ENCODE measurements around the gene GAS7. TPM values are rescaled to one million over a fixed set of nuclear protein-coding genes. Genes with fewer than 3 reads are reported as not detected.

Gene GAS7
- total and polyA plus RNA-seq, 4 donors, result 1.2 to 136 (median 32.3) TPM

DNA sequence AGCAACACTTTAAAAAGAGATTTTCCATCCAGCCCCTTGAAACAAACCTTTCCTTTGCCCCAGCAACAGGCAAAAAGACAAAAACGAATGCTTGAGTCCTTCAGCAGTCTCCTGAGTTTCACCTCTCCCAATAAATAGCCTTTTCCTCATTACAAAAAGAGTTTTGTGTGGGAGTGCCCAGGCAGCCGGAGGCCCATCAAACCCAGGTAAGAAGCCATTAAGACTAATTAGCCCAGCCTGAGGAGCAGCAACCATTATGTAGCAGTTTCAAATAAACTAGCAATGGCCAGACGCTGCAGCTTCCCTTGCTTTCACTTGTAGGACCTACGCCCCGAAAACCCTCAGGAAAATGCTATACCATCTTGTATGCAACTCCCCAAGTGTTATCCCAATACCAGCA, 15.6 kb downstream of the GAS7 start:
- WGBS, 2 donors, result 91% methylated on average over 5 of the region's 5 CpGs
- H3K27ac ChIP-seq (ENCODE audit: low read depth in 1 of 2, low read length in 2 of 2), result no peak overlapping the region
- H3K36me3 ChIP-seq (ENCODE audit: control insufficient read depth in 1 of 2, insufficient read depth in 2 of 2, low read length in 1 of 2), result no peaks in the 10 kb centered on the region
- ATAC-seq (ENCODE audit: low FRiP score) (no peak), DNase-seq (peak in 1 of 2 donors; percentile 9)
- no peaks in the 10 kb centered on the region for H3K9me3 ChIP-seq (ENCODE audit: control insufficient read depth, low read length)
- no peaks in the 10 kb centered on the region for H3K27me3 ChIP-seq (ENCODE audit: control insufficient read depth in 1 of 2, insufficient read depth in 2 of 2, low read length in 1 of 2)
- intact Hi-C loops (cut with DNase I), result no loop called here
- no peaks in the 10 kb centered on the region for H3K4me1 ChIP-seq (ENCODE audit: control insufficient read depth in 1 of 2, insufficient read depth in 2 of 2, low read length in 2 of 2)
- no peak overlapping the region for H3K4me3 ChIP-seq (ENCODE audit: low read length in 2 of 2)

DNA sequence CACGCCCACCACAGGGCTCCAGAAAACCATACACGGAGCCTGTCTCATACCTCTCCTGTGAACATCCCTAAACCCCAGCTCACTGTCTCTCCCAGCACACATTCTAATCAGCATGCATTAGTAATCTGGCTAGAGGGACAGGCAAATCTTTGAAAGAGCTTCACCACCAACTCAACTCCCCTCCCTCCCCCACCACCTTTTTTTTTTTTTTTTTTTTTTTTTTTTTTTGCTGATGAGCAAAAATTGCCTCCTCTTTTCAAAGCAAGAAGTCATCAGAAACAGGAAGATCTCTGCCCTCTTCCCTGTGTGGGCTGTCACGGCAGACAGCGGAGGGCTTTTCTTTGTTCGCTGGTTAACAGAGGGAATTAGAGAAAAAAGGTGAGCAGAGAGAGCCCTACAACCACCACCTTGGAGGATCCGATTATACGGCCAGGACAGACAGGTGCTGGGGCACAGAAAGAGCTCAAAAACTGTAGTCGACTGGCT, 19.9 kb downstream of the GAS7 start:
- Histone ChIP-seq H3K36me3 (ENCODE audit: control insufficient read depth in 1 of 2, insufficient read depth in 2 of 2, low read length in 1 of 2) (no peaks in the 10 kb centered on the region), H3K27me3 (ENCODE audit: control insufficient read depth in 1 of 2, insufficient read depth in 2 of 2, low read length in 1 of 2) (peaks cover 0 to 3% of the 10 kb centered on the region in 2 donors), H3K4me1 (ENCODE audit: control insufficient read depth in 1 of 2, insufficient read depth in 2 of 2, low read length in 2 of 2) (no peaks in the 10 kb centered on the region), H3K27ac (ENCODE audit: low read depth in 1 of 2, low read length in 2 of 2) (no peak overlapping the region), H3K4me3 (ENCODE audit: low read length in 2 of 2) (no peak overlapping the region), H3K9me3 (ENCODE audit: control insufficient read depth, low read length) (no peaks in the 10 kb centered on the region)
- DNase-seq, result no peak
- intact Hi-C loops (cut with DNase I), result no loop called here
- 59 to 68% methylated on average over 8 of the region's 8 CpGs for WGBS, 2 donors
- ATAC-seq (ENCODE audit: low FRiP score), result no peak

GRCh38 chr17:10177913-10178505, 20.4 kb downstream of the GAS7 start:
- peak; percentile 57 for ATAC-seq (ENCODE audit: low FRiP score)

DNA sequence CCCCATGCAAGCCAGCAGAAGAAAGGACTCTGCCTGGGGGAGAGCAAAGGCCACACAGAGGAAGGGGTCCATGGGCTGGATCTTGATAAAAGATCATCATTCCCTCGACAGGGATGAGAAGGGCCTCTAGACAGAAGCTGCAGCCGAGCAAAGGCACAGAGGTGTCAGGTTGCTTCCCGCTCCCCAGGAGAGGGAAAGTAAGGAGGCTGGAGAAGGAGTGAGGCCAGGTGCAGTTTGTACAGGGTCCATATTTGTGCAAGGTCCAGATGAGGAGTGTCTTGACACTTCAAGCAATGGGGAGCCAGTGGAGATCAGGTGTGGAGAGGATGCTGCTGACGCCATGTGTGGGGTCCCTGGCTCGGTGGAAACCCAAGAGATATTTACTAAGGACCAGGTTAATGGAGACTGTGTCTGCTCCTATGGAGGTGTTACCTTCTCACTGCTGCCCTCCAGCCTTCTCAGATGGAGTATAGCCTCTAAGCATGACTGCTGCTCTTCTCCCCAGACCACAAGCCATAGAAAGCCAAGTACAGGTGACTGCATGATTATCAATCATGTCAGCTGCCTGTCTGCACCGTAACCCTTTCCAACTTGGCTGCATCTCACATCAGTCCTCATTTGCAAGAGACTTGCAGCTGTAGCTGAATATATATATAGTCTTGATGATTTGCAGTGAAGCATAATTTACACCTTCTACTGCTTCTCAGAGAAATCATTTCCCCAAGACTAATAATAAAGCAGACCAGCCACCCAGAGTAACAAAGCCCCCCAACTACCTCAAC, 21.1 kb downstream of the GAS7 start:
- ATAC-seq (ENCODE audit: low FRiP score) (no peak), DNase-seq (no peak)
- Histone ChIP-seq H3K4me3 (ENCODE audit: low read length in 2 of 2) (no peak overlapping the region), H3K9me3 (ENCODE audit: control insufficient read depth, low read length) (peaks cover 2% of the 10 kb centered on the region), H3K27me3 (ENCODE audit: control insufficient read depth in 1 of 2, insufficient read depth in 2 of 2, low read length in 1 of 2) (peaks cover 0 to 3% of the 10 kb centered on the region in 2 donors), H3K36me3 (ENCODE audit: control insufficient read depth in 1 of 2, insufficient read depth in 2 of 2, low read length in 1 of 2) (no peaks in the 10 kb centered on the region), H3K27ac (ENCODE audit: low read depth in 1 of 2, low read length in 2 of 2) (no peak overlapping the region), H3K4me1 (ENCODE audit: control insufficient read depth in 1 of 2, insufficient read depth in 2 of 2, low read length in 2 of 2) (no peaks in the 10 kb centered on the region)
- intact Hi-C loops (cut with DNase I), result no loop called here
- WGBS, 2 donors, result 65 to 78% methylated on average over 6 of the region's 6 CpGs

More at GRCh38 chr17:10177913-10178505, 20.4 kb downstream of the GAS7 start:
- H3K4me1 ChIP-seq (ENCODE audit: control insufficient read depth in 1 of 2, insufficient read depth in 2 of 2, low read length in 2 of 2), result no peaks in the 10 kb centered on the region
- WGBS, 2 donors, result 39% methylated on average over 12 of the region's 12 CpGs
- peak in 1 of 2 donors; percentile 57 for DNase-seq
- peaks cover under 1% of the 10 kb centered on the region for H3K9me3 ChIP-seq (ENCODE audit: control insufficient read depth, low read length)
- peaks cover 0 to 3% of the 10 kb centered on the region in 2 donors for H3K27me3 ChIP-seq (ENCODE audit: control insufficient read depth in 1 of 2, insufficient read depth in 2 of 2, low read length in 1 of 2)
- H3K4me3 ChIP-seq (ENCODE audit: low read length in 2 of 2), result no peak overlapping the region
- no peak overlapping the region for H3K27ac ChIP-seq (ENCODE audit: low read depth in 1 of 2, low read length in 2 of 2)
- H3K36me3 ChIP-seq (ENCODE audit: control insufficient read depth in 1 of 2, insufficient read depth in 2 of 2, low read length in 1 of 2), result no peaks in the 10 kb centered on the region
- intact Hi-C loops (cut with DNase I), result no loop called here

- no peaks in the 10 kb centered on the region for H3K36me3 ChIP-seq (ENCODE audit: control insufficient read depth in 1 of 2, insufficient read depth in 2 of 2, low read length in 1 of 2)
- 64 to 82% methylated on average over 3 of the region's 3 CpGs for WGBS, 2 donors
- no peak overlapping the region for H3K27ac ChIP-seq (ENCODE audit: low read depth in 1 of 2, low read length in 2 of 2)
- peaks cover 4% of the 10 kb centered on the region for H3K9me3 ChIP-seq (ENCODE audit: control insufficient read depth, low read length)
- ATAC-seq (ENCODE audit: low FRiP score), result no peak
- H3K4me3 ChIP-seq (ENCODE audit: low read length in 2 of 2), result no peak overlapping the region
- no peak for DNase-seq
- no peaks in the 10 kb centered on the region for H3K4me1 ChIP-seq (ENCODE audit: control insufficient read depth in 1 of 2, insufficient read depth in 2 of 2, low read length in 2 of 2)
- peaks cover 0 to 3% of the 10 kb centered on the region in 2 donors for H3K27me3 ChIP-seq (ENCODE audit: control insufficient read depth in 1 of 2, insufficient read depth in 2 of 2, low read length in 1 of 2)
- intact Hi-C loops (cut with DNase I), result no loop called here
These were observed 24.5 kb downstream of the GAS7 start for GRCh38 chr17:10173913-10174312.

GRCh38 chr17:10172778-10173177, 25.6 kb downstream of the GAS7 start:
- ATAC-seq (ENCODE audit: low FRiP score) (no peak), DNase-seq (no peak)
- H3K4me1 ChIP-seq (ENCODE audit: control insufficient read depth in 1 of 2, insufficient read depth in 2 of 2, low read length in 2 of 2), result no peaks in the 10 kb centered on the region
- peaks cover 4% of the 10 kb centered on the region for H3K9me3 ChIP-seq (ENCODE audit: control insufficient read depth, low read length)
- H3K27me3 ChIP-seq (ENCODE audit: control insufficient read depth in 1 of 2, insufficient read depth in 2 of 2, low read length in 1 of 2), result peaks cover 0 to 3% of the 10 kb centered on the region in 2 donors
- no peaks in the 10 kb centered on the region for H3K36me3 ChIP-seq (ENCODE audit: control insufficient read depth in 1 of 2, insufficient read depth in 2 of 2, low read length in 1 of 2)
- WGBS, 2 donors, result 90 to 98% methylated on average over 6 of the region's 6 CpGs
- no peak overlapping the region for H3K4me3 ChIP-seq (ENCODE audit: low read length in 2 of 2)
- intact Hi-C loops (cut with DNase I), result no loop called here
- no peak overlapping the region for H3K27ac ChIP-seq (ENCODE audit: low read depth in 1 of 2, low read length in 2 of 2)

GRCh38 chr17:10172241-10172741, 26.1 kb downstream of the GAS7 start:
- H3K27ac ChIP-seq (ENCODE audit: low read depth in 1 of 2, low read length in 2 of 2), result no peak overlapping the region
- no peak for DNase-seq
- no peaks in the 10 kb centered on the region for H3K36me3 ChIP-seq (ENCODE audit: control insufficient read depth in 1 of 2, insufficient read depth in 2 of 2, low read length in 1 of 2)
- H3K4me1 ChIP-seq (ENCODE audit: control insufficient read depth in 1 of 2, insufficient read depth in 2 of 2, low read length in 2 of 2), result no peaks in the 10 kb centered on the region
- H3K27me3 ChIP-seq (ENCODE audit: control insufficient read depth in 1 of 2, insufficient read depth in 2 of 2, low read length in 1 of 2), result peaks cover 0 to 3% of the 10 kb centered on the region in 2 donors
- H3K4me3 ChIP-seq (ENCODE audit: low read length in 2 of 2), result no peak overlapping the region
- intact Hi-C loops (cut with DNase I), result no loop called here
- peaks cover 4% of the 10 kb centered on the region for H3K9me3 ChIP-seq (ENCODE audit: control insufficient read depth, low read length)
- 40 to 52% methylated on average over 3 of the region's 3 CpGs for WGBS, 2 donors
- ATAC-seq (ENCODE audit: low FRiP score), result no peak

DNA sequence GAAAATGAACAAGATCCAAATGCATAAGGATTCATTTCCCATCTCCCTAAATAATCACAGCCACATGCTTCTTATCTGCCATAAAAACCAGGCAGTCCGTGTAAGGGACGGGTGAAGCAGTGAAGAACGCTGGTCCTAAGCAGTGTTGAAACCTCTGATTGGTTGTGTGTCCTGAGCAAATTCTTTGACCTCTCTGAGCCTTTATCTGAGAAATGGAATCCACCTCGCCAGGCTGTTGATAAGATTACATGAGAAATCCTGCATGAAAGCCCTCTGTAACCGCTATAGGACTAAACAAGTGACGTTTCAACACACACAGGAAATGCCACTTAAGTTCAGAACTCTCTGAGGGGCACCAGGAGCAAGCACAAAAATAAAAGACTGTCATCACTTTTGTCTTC, 26.8 kb downstream of the GAS7 start:
- intact Hi-C loops (cut with DNase I), result no loop called here
- H3K27ac ChIP-seq (ENCODE audit: low read depth in 1 of 2, low read length in 2 of 2), result no peak overlapping the region
- no peaks in the 10 kb centered on the region for H3K4me1 ChIP-seq (ENCODE audit: control insufficient read depth in 1 of 2, insufficient read depth in 2 of 2, low read length in 2 of 2)
- no peak overlapping the region for H3K4me3 ChIP-seq (ENCODE audit: low read length in 2 of 2)
- WGBS, 2 donors, result 4 to 15% methylated on average over 6 of the region's 6 CpGs
- no peaks in the 10 kb centered on the region for H3K36me3 ChIP-seq (ENCODE audit: control insufficient read depth in 1 of 2, insufficient read depth in 2 of 2, low read length in 1 of 2)
- no peak for DNase-seq
- ATAC-seq (ENCODE audit: low FRiP score), result no peak
- peaks cover 4% of the 10 kb centered on the region for H3K9me3 ChIP-seq (ENCODE audit: control insufficient read depth, low read length)
- H3K27me3 ChIP-seq (ENCODE audit: control insufficient read depth in 1 of 2, insufficient read depth in 2 of 2, low read length in 1 of 2), result peaks cover 0 to 3% of the 10 kb centered on the region in 2 donors

Data from aorta (tissue), 5 donors.